Ascending aorta (tissue), 2 donors: Measurements from ENCODE around the gene DMD. TPM values are rescaled to one million over a fixed set of nuclear protein-coding genes. Genes with fewer than 3 reads are reported as not detected.

Experiments
- DNase-seq, 2 donors: peaks; one replicate each; pipeline ENCODE4 v3.0.0-alpha.2; 2019; ENCODE audit warnings: low spot score in 2 of 2
- H3K27ac ChIP-seq, 2 donors: fragments of 200-600 bp; sonication (generic); one replicate each; pipeline ENCODE4 v1.5.1; 2016 to 2017; ENCODE audit warnings: mild to moderate bottlenecking in 1 of 2
- H3K27me3 ChIP-seq: fragments of 200-600 bp; sonication (generic); one replicate; pipeline ENCODE4 v1.5.1; 2017
- H3K36me3 ChIP-seq, 2 donors: fragments of 200-600 bp; sonication (generic); one replicate each; pipeline ENCODE4 v1.5.1; 2016
- H3K4me1 ChIP-seq, 2 donors: fragments of 200-600 bp; sonication (generic); one replicate each; pipeline ENCODE4 v1.5.1; 2016 to 2017; ENCODE audit warnings: mild to moderate bottlenecking in 1 of 2
- H3K4me3 ChIP-seq, 2 donors: fragments of 200-600 bp; sonication (generic); one replicate each; pipeline ENCODE4 v1.5.1; 2016 to 2017; ENCODE audit warnings: mild to moderate bottlenecking in 1 of 2
- H3K9me3 ChIP-seq, 2 donors: fragments of 200-600 bp; sonication (generic); one replicate each; pipeline ENCODE4 v1.5.1; 2016
- intact Hi-C: fragments of 100-400 bp; cut with DNase I; formaldehyde crosslinking; loops from one replicate; pipeline ENCODE4 v1.15.1; 2023
- total RNA-seq: library from RNA; depleted of rRNA; stranded (reverse); fragments of >200 nt; gene quantifications from one replicate; pipeline ENCODE4 v1.1.0, GENCODE V29; 2016
- TF ChIP-seq, protein P1 (sequence below), 3 experiments: fragments of 200-600 bp in 2 of 3; fragments of 450-650 bp in 1 of 3; sonication (generic) in 2 of 3; IDR thresholded peaks; one replicate each; pipeline ENCODE4 v1.5.1; 2016 to 2019; ENCODE audit warnings: antibody characterized with exemption in 3 of 3, mild to moderate bottlenecking in 1 of 3, moderate library complexity in 1 of 3

The DMD gene
- total RNA-seq, 1 donor from 2014 or later: 40.0 TPM

DNA sequence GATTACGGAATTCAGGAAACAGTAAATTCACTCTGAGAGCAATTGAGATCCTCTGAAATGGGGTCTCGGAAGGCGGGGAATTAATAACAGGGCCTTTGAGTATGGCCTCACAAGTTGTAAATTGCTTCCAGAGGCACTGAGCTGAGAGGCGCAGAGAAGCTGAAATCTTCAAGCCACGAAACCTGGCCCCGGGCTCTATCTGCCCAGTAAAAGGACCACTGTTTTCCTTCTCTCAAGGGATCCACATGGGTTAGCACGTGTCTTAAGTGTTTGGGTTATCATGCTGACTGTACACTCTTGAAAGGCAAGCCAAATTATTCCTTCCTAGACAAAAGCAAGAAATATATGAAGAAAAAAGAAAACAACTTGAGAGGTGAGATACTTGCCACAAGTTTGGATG is 1126.6 kb downstream of the DMD start:
- TF ChIP-seq, protein P1, sequence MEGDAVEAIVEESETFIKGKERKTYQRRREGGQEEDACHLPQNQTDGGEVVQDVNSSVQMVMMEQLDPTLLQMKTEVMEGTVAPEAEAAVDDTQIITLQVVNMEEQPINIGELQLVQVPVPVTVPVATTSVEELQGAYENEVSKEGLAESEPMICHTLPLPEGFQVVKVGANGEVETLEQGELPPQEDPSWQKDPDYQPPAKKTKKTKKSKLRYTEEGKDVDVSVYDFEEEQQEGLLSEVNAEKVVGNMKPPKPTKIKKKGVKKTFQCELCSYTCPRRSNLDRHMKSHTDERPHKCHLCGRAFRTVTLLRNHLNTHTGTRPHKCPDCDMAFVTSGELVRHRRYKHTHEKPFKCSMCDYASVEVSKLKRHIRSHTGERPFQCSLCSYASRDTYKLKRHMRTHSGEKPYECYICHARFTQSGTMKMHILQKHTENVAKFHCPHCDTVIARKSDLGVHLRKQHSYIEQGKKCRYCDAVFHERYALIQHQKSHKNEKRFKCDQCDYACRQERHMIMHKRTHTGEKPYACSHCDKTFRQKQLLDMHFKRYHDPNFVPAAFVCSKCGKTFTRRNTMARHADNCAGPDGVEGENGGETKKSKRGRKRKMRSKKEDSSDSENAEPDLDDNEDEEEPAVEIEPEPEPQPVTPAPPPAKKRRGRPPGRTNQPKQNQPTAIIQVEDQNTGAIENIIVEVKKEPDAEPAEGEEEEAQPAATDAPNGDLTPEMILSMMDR (IDR thresholded peaks at IDR 0.05): no peak
- intact Hi-C loops: no loop called here

DNA sequence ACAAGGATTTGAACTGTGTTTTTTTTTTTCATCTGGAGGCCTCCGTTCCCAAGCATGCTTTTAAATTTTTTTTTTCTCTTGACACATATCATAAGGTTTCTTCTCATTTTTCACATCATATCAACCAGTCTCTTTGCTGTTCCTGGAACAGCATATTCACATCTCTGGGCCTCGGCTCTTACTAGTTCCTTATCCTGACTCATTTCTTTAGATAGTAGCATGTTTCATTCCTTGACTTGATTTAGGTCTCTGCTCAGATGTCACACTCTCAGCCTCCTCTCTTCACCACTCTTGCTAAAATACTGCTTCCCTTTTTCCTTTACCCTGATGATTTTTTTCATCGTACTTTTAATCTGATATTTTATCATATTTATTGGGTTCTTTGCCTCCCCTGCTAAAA is 1163.1 kb downstream of the DMD start:
- no peaks in the 10 kb centered on the region for H3K9me3 ChIP-seq
- TF ChIP-seq, protein P1 (IDR thresholded peaks at IDR 0.05): no peak
- no peak overlapping the region for H3K4me3 ChIP-seq
- H3K27me3 ChIP-seq: no peaks in the 10 kb centered on the region
- H3K36me3 ChIP-seq: no peaks in the 10 kb centered on the region
- intact Hi-C loops: no loop called here
- H3K4me1 ChIP-seq: no peaks in the 10 kb centered on the region
- no peak for DNase-seq
- no peak overlapping the region for H3K27ac ChIP-seq

More for the DNA sequence above, 1126.6 kb downstream of the DMD start:
- H3K9me3 ChIP-seq: no peaks in the 10 kb centered on the region
- no peak for DNase-seq
- H3K4me1 ChIP-seq: no peaks in the 10 kb centered on the region
- H3K36me3 ChIP-seq: no peaks in the 10 kb centered on the region
- no peaks in the 10 kb centered on the region for H3K27me3 ChIP-seq
- H3K4me3 ChIP-seq: no peak overlapping the region
- H3K27ac ChIP-seq: no peak overlapping the region

DNA sequence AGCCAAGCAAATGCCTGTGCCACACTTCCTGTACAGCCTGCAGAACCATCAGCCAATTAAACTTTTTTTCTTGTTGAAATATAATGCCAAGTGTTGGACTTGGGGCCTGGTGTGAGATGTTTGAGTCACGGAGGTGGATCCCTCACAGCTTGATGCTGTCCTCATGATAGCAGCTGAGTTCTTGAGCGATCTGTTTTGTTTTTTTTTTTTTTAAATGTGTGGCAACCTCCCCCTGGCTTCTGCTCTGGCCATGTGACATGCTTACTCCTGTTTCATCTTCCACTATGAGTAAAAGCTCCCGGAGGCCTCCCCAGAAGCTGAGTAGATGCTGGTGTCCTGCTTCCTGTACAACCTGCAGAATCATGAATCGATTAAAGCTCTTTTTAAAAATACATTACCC is 1166.2 kb downstream of the DMD start:
- Histone ChIP-seq H3K9me3 (no peaks in the 10 kb centered on the region), H3K36me3 (no peaks in the 10 kb centered on the region), H3K4me3 (no peak overlapping the region), H3K4me1 (no peaks in the 10 kb centered on the region), H3K27me3 (no peaks in the 10 kb centered on the region), H3K27ac (no peak overlapping the region)
- TF ChIP-seq, protein P1 (IDR thresholded peaks at IDR 0.05): no peak
- intact Hi-C loops: no loop called here
- no peak for DNase-seq

DNA sequence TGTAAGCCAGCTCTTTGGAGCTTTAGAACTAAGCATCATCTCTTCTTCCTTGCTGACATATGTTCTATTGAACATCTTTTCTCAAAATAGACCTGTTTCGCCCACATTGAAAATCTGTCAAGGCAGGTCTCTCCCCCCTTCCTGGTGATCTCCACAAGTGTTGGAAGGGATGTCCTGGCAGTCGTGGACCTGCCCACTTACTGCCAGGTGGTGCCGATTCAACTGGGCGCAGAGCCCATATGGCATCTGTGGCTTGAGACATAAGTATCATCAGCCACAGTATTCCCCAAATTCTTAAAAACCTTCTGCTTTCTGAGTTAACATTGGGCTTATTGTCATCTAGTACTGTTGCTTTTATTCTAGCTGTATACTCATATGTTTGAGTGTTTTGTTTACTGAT is 1170.2 kb downstream of the DMD start:
- DNase-seq: no peak
- Histone ChIP-seq H3K27me3 (no peaks in the 10 kb centered on the region), H3K9me3 (no peaks in the 10 kb centered on the region), H3K27ac (no peak overlapping the region), H3K4me1 (no peaks in the 10 kb centered on the region), H3K36me3 (no peaks in the 10 kb centered on the region), H3K4me3 (no peak overlapping the region)
- intact Hi-C loops: no loop called here
- TF ChIP-seq, protein P1 (IDR thresholded peaks at IDR 0.05): no peak

DNA sequence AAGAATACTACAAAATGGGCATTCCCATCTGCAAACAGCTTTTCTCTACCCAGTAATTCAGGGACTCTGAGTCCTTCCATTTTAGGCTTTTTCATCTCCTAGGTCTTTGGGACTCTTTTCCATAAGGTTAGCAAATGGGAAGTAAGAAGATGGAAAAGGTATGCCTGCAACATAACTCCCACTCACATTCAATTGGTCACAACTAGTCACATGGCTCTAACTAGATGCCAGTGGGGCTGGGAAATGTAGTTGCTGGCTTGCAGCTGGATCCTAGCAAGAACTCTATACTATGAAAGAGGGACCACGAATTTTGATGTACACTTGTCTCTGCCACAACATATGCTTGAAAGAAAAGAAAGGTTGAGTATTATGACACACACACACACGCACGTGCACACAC is 1184.6 kb downstream of the DMD start:
- DNase-seq: no peak
- Histone ChIP-seq H3K27me3 (no peaks in the 10 kb centered on the region), H3K9me3 (no peaks in the 10 kb centered on the region), H3K27ac (no peak overlapping the region), H3K36me3 (no peaks in the 10 kb centered on the region), H3K4me1 (no peaks in the 10 kb centered on the region), H3K4me3 (no peak overlapping the region)
- TF ChIP-seq, protein P1 (IDR thresholded peaks at IDR 0.05): no peak
- intact Hi-C loops: no loop called here

DNA sequence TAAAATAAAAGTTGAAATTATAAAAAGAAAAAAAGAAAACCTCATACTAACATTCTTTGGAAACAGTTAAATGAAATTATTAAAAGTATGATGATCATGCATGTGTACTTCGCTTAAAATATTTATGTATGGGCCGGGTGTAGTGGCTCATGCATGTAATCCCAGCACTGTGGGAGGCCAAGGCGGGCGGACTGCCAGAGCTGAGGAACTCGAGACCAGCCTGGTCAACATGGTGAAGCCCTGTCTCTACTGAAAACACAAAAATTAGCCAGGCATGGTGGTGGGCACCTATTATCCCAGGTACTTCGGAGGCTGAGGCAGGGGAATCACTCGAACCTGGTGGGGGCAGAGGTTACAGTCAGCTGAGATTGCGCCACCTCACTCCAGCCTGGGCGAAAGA is 1187.3 kb downstream of the DMD start:
- Histone ChIP-seq H3K4me1 (no peaks in the 10 kb centered on the region), H3K9me3 (no peaks in the 10 kb centered on the region), H3K27me3 (no peaks in the 10 kb centered on the region), H3K27ac (no peak overlapping the region), H3K4me3 (no peak overlapping the region), H3K36me3 (no peaks in the 10 kb centered on the region)
- intact Hi-C loops: no loop called here
- DNase-seq: no peak
- TF ChIP-seq, protein P1 (IDR thresholded peaks at IDR 0.05): no peak
